Activated CD8-positive, alpha-beta T cell treated with anti-CD3 and anti-CD28 coated beads, Interleukin-2, amount 10 ng/mL, durations not matched to agents 7 days and 5 days (primary cell): ENCODE results near the gene HTT-AS. TPM values are rescaled to one million over a fixed set of nuclear protein-coding genes. Genes with fewer than 3 reads are reported as not detected.

Source experiments
- ATAC-seq: fragments of 150-1000 bp; cut with Tn5 transposase; one replicate; pipeline ENCODE4 v1.10.0; 2021; ENCODE audit warnings: moderate library complexity
- CTCF ChIA-PET: fragments of 350-600 bp; sonication (Branson Sonifier 250); formaldehyde crosslinking; loops from one replicate; lab custom pipeline; 2021; ENCODE audit warnings: antibody characterized with exemption; lab: Charles Lee
- POLR2A ChIA-PET: fragments of 350-600 bp; sonication (Branson Sonifier 250); formaldehyde crosslinking; loops from one replicate; lab custom pipeline; 2021; ENCODE audit warnings: antibody characterized with exemption; lab: Charles Lee
- DNase-seq: peaks from one replicate; pipeline ENCODE4 v3.0.0-alpha.2; 2020
- H3K27ac Mint-ChIP-seq: one replicate; pipeline ENCODE4 v1.8.0; 2021; ENCODE audit warnings: mild to moderate bottlenecking, mixed read lengths
- H3K27me3 Mint-ChIP-seq: one replicate; pipeline ENCODE4 v1.8.0; 2021; ENCODE audit warnings: low read depth, mixed read lengths
- H3K36me3 Mint-ChIP-seq: one replicate; pipeline ENCODE4 v1.8.0; 2021; ENCODE audit warnings: low read depth, mixed read lengths
- H3K4me1 Mint-ChIP-seq: one replicate; pipeline ENCODE4 v1.8.0; 2021; ENCODE audit warnings: low read depth, mixed read lengths
- H3K4me3 Mint-ChIP-seq: one replicate; pipeline ENCODE4 v1.8.0; 2021; ENCODE audit warnings: mild to moderate bottlenecking, mixed read lengths
- H3K9me3 Mint-ChIP-seq: one replicate; pipeline ENCODE4 v1.8.0; 2022; ENCODE audit warnings: mixed read lengths; ENCODE audit not compliant: insufficient read depth
- total RNA-seq, 2 experiments: library from RNA; stranded (reverse); gene quantifications; one replicate each; pipeline ENCODE4 v1.2.3, GENCODE V29; 2021

The HTT-AS gene
- total RNA-seq, 2 experiments from 2014 or later = not detected

GRCh38 chr4:3019145-3019846, 55.0 kb downstream of the HTT-AS start:
- Mint-ChIP-seq H3K4me3 (no peak overlapping the region), H3K9me3 (no peaks in the 10 kb centered on the region), H3K4me1 (no peaks in the 10 kb centered on the region), H3K36me3 (no peaks in the 10 kb centered on the region), H3K27me3 (peaks cover 11% of the 10 kb centered on the region), H3K27ac (no peak overlapping the region)
- CTCF ChIA-PET = no interaction called here
- ATAC-seq (no peak), DNase-seq (no peak)
- POLR2A ChIA-PET = no interaction called here

DNA sequence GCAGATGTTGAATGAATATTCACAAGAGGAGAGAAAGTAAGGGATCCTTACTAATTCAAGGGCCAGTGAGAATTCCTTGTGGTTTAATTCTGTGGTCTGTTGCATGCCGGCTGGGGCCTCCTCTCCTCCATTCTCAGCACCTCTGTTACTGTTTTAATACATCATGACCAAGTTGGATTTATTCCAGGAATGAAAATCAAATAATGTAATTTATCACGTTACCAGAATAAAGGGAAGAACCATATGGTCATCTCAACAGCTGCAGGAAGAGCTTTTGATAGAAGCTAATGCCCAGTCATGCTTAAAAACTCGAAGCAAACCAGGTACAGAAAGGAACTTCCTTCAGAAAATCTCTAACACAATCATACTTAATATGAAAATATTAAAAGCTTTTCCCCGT, 56.8 kb downstream of the HTT-AS start:
- Mint-ChIP-seq H3K9me3 (no peaks in the 10 kb centered on the region), H3K4me3 (no peak overlapping the region), H3K27ac (no peak overlapping the region), H3K4me1 (no peaks in the 10 kb centered on the region), H3K27me3 (peaks cover 11% of the 10 kb centered on the region), H3K36me3 (no peaks in the 10 kb centered on the region)
- DNase-seq (no peak), ATAC-seq (no peak)
- POLR2A ChIA-PET = no interaction called here
- CTCF ChIA-PET = no interaction called here

DNA sequence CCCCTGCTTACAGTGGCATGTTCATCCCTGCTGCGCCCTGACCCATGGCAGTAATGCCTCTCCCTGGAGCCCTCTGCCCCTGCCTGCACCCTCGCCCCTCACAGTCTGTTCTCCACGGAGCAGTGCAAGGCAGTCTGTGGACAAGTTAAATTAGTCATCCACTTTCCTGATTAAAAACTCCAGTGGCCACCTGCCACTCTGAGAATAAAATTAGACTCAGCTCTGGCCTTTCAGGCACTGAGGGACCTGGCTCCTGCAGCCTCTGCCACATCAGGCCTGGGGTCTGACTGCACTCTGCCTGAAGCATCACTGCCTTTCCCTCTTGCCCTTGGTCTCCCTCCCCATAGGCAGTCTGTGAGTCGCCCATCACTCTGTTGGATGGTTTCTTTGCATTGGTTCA, 57.4 kb downstream of the HTT-AS start:
- H3K4me1 Mint-ChIP-seq = no peaks in the 10 kb centered on the region
- no peaks in the 10 kb centered on the region for H3K9me3 Mint-ChIP-seq
- DNase-seq = no peak
- CTCF ChIA-PET = no interaction called here
- POLR2A ChIA-PET = no interaction called here
- no peak overlapping the region for H3K27ac Mint-ChIP-seq
- no peak overlapping the region for H3K4me3 Mint-ChIP-seq
- no peaks in the 10 kb centered on the region for H3K36me3 Mint-ChIP-seq
- H3K27me3 Mint-ChIP-seq = peaks cover 9% of the 10 kb centered on the region
- no peak for ATAC-seq

DNA sequence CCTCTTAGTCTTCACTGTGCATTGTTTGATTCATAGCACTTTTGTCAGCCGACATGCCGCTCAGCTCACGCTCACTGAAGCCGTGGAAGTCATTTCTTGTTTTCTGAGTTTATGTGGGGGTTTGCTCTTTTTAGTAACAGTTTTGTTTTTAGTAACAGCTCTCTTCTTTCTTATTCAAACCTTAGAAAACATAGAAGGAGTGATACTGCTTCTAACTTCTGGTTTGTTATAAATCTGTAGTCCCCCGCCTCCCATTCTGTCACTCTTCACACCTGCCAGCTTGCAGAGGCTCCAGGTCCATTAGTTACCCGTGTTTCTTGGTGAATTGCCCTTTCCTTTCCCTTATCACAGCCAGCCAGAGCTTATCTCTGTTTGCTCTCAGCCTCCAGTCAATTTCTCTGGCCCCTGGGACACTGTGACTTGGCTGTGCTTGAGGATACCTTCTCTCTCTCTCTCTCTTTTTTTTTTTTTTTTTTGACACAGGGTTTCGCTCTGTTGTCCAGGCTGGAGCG, 60.4 kb downstream of the HTT-AS start:
- H3K27ac Mint-ChIP-seq = no peak overlapping the region
- no peaks in the 10 kb centered on the region for H3K9me3 Mint-ChIP-seq
- H3K27me3 Mint-ChIP-seq = peaks cover 3% of the 10 kb centered on the region
- H3K4me1 Mint-ChIP-seq = no peaks in the 10 kb centered on the region
- ATAC-seq (no peak), DNase-seq (no peak)
- ChIA-PET CTCF (interaction anchor here (1.1 to 1.6 kb wide), 3 partner anchors 10 to 24 kb away, joined by 3 to 5 read pairs (median 3); no protein-coding TSS in a partner anchor), POLR2A (no interaction called here)
- no peaks in the 10 kb centered on the region for H3K36me3 Mint-ChIP-seq
- H3K4me3 Mint-ChIP-seq = no peak overlapping the region

Other genes starting within 250 kb of the HTT-AS start
- 100 to 1,000 TPM; 252 to 255 TPM for gene ADD1, start 230.7 kb downstream of the HTT-AS start, total RNA-seq
- 10 to 100 TPM; 47.6 to 52.3 TPM for gene NOP14, start 111.1 kb downstream of the HTT-AS start, total RNA-seq
- gene GRK4, start 111.0 kb downstream of the HTT-AS start, total RNA-seq = 1 to 10 TPM; 2.2 to 2.6 TPM
- 10 to 100 TPM; 51.2 to 58.0 TPM for gene HTT, start 143 bp upstream of the HTT-AS start, total RNA-seq
- 1 to 10 TPM in 1 of 2 experiments, under 1 TPM in 1; 0.83 to 1.0 TPM for gene MSANTD1, start 174.6 kb upstream of the HTT-AS start, total RNA-seq
- gene RGS12, start 218.5 kb upstream of the HTT-AS start, total RNA-seq = 1 to 10 TPM; 4.7 to 8.3 TPM